Upper lobe of left lung (tissue), 6 donors: ENCODE data around the gene NIPBL. TPM values are rescaled to one million over a fixed set of nuclear protein-coding genes. Genes with fewer than 3 reads are reported as not detected.

ENCODE experiments used
- ATAC-seq, 2 donors: fragments of 200-7000 bp; cut with Tn5 transposase; one replicate each; pipeline ENCODE4 v1.9.1; 2022; ENCODE audit warnings: mild to moderate bottlenecking in 2 of 2, moderate library complexity in 2 of 2; ENCODE audit not compliant: low FRiP score in 2 of 2
- DNase-seq, 2 donors: peaks; one replicate each; pipeline ENCODE4 v3.0.0-alpha.2; 2019 to 2020
- H3K27ac ChIP-seq, 4 donors: fragments of 200-600 bp; sonication (generic); one replicate each; pipeline ENCODE4 v1.5.1; 2016 to 2019
- H3K27me3 ChIP-seq, 4 donors: fragments of 200-600 bp; sonication (generic); one replicate each; pipeline ENCODE4 v1.5.1; 2017 to 2019
- H3K36me3 ChIP-seq, 4 donors: fragments of 200-600 bp; sonication (generic); one replicate each; pipeline ENCODE4 v1.5.1; 2016 to 2019
- H3K4me1 ChIP-seq, 4 donors: fragments of 200-600 bp; sonication (generic); one replicate each; pipeline ENCODE4 v1.5.1; 2018 to 2019
- H3K4me3 ChIP-seq, 4 donors: fragments of 200-600 bp; sonication (generic); one replicate each; pipeline ENCODE4 v1.5.1; 2017 to 2019; ENCODE audit warnings: mild to moderate bottlenecking in 2 of 4, moderate library complexity in 1 of 4
- H3K9me3 ChIP-seq, 4 donors: fragments of 200-600 bp; sonication (generic); one replicate each; pipeline ENCODE4 v1.5.1; 2018 to 2019
- EP300 ChIP-seq, 4 donors: sonication (generic); formaldehyde crosslinking; IDR thresholded peaks; one replicate each; pipeline ENCODE4 v1.5.1; 2017; ENCODE audit warnings: antibody characterized with exemption in 4 of 4, control low read depth in 2 of 4
- POLR2A ChIP-seq, 4 donors: fragments of 450-650 bp; IDR thresholded peaks; one replicate each; pipeline ENCODE4 v1.5.1; 2016 to 2017; ENCODE audit warnings: antibody characterized with exemption in 4 of 4, mild to moderate bottlenecking in 2 of 4
- POLR2AphosphoS5 ChIP-seq, 2 donors: sonication (generic); formaldehyde crosslinking; IDR thresholded peaks; one replicate each; pipeline ENCODE4 v1.5.1; 2017; ENCODE audit warnings: antibody characterized with exemption in 2 of 2
- WGBS, 2 donors: methylation state at CpG; one replicate each; pipeline ENCODE4 v1.1.5; 2017 to 2018; 5-methylcytosine and 5-hydroxymethylcytosine counted together
- total RNA-seq, 6 donors: library from RNA; depleted of rRNA in 4 of 6; stranded (reverse); fragments of >200 nt in 4 of 6; gene quantifications; one replicate each; pipeline versions ENCODE4 v1.1.0 to v1.2.1, GENCODE V29; 2016 to 2021
- TF ChIP-seq, protein P1 (sequence below), 6 experiments: fragments of 450-650 bp in 4 of 6; fragments of 200-600 bp in 2 of 6; sonication (generic) in 2 of 6; IDR thresholded peaks; one replicate each; pipeline ENCODE4 v1.5.1; 2016 to 2019; ENCODE audit warnings: antibody characterized with exemption in 6 of 6
- donor health status: DM: no; HTN: no; CAD: no; lungs with moderate emphysema.
- donor health status: DM: no; HTN: yes; CAD: no; lungs with severe emphysema.

Gene NIPBL
- total RNA-seq, 6 donors from 2014 or later, result 39.2 to 75.2 (median 55.3) TPM

DNA sequence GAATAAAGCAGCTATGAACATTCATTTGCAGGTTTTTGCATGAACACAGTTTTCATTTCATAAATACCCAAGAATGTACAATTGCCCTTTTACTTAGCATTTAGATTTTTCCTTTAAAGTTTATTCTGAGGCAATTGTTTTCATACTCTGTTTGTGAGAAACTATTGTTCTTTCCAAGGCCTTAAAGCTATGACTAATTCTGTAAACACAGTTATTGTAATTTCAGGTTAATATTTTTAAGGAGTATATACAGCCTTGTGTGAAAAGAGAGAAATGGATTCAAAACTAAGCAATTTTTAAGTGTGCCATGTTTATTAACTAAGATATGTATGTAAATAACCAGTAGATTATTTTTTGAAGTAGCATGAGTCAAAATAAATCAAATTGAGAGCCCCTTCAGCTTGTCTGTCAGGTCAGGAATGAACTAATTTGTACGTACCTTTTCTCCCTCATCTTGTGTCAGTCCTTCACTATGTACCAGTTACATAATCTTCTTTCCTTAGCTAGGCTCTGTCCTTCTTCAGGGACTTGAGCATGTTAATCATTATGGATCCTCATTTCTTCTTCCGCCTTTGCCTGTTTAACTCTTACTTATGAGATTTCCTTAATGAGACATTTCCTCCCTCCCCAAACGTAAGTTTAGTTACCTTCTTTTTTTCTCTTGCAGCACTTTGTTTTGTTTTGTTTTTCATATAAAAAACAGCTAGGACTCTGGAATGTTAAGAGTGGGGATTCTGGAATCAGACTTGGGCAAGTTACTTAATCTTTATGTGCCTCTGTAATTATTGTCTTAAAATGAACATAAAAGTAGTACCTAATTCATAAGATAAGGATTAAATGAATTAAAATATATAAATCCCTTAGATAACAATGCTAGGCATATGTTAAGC, 63.6 kb downstream of the NIPBL start:
- no peaks in the 10 kb centered on the region for H3K36me3 ChIP-seq
- TF ChIP-seq POLR2A (IDR thresholded peaks at IDR 0.05) (no peak), EP300 (IDR thresholded peaks at IDR 0.05) (no peak), POLR2AphosphoS5 (IDR thresholded peaks at IDR 0.05) (no peak)
- TF ChIP-seq, protein P1, sequence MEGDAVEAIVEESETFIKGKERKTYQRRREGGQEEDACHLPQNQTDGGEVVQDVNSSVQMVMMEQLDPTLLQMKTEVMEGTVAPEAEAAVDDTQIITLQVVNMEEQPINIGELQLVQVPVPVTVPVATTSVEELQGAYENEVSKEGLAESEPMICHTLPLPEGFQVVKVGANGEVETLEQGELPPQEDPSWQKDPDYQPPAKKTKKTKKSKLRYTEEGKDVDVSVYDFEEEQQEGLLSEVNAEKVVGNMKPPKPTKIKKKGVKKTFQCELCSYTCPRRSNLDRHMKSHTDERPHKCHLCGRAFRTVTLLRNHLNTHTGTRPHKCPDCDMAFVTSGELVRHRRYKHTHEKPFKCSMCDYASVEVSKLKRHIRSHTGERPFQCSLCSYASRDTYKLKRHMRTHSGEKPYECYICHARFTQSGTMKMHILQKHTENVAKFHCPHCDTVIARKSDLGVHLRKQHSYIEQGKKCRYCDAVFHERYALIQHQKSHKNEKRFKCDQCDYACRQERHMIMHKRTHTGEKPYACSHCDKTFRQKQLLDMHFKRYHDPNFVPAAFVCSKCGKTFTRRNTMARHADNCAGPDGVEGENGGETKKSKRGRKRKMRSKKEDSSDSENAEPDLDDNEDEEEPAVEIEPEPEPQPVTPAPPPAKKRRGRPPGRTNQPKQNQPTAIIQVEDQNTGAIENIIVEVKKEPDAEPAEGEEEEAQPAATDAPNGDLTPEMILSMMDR (IDR thresholded peaks at IDR 0.05), result no peak
- H3K4me1 ChIP-seq, result peaks cover 8 to 17% (median 9%) of the 10 kb centered on the region in 4 donors
- peak overlapping the region in 1 of 4 donors; percentile 12 for H3K27ac ChIP-seq
- no peaks in the 10 kb centered on the region for H3K9me3 ChIP-seq
- no peak overlapping the region for H3K4me3 ChIP-seq
- WGBS, 2 donors, result 27 to 35% methylated on average over 3 of the region's 3 CpGs
- no peaks in the 10 kb centered on the region for H3K27me3 ChIP-seq
- DNase-seq, result no peak
- peak; percentile 46 to 68 for ATAC-seq

DNA sequence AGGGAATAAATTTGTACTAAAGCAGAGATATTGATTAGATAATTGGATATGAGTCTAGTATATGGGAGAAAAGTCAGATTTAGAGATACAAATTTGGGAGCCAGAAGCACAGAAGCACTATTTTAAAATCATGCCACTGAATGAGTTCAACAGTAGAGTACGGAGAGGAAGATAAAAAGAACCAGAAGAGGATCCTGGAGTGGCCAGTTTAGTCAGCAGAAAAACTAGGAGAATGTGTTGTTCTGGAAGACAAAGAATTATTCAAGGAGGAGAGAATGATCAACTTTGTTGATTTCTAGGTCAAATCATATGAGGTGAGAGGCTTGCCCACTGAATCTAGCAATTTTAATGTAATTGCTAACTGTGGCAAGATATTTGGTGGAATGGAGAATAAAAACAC, 67.0 kb downstream of the NIPBL start:
- H3K27ac ChIP-seq, result no peak overlapping the region
- no peaks in the 10 kb centered on the region for H3K9me3 ChIP-seq
- TF ChIP-seq, protein P1 (IDR thresholded peaks at IDR 0.05), result no peak
- TF ChIP-seq EP300 (IDR thresholded peaks at IDR 0.05), result no peak
- TF ChIP-seq POLR2AphosphoS5 (IDR thresholded peaks at IDR 0.05), result no peak
- TF ChIP-seq POLR2A (IDR thresholded peaks at IDR 0.05), result no peak
- DNase-seq, result no peak
- H3K36me3 ChIP-seq, result no peaks in the 10 kb centered on the region
- H3K27me3 ChIP-seq, result no peaks in the 10 kb centered on the region
- no peak for ATAC-seq
- WGBS, 2 donors, result 78 to 91% methylated on average over 1 of the region's 1 CpG
- H3K4me3 ChIP-seq, result no peak overlapping the region
- peaks cover 19 to 28% (median 24%) of the 10 kb centered on the region in 4 donors for H3K4me1 ChIP-seq

DNA sequence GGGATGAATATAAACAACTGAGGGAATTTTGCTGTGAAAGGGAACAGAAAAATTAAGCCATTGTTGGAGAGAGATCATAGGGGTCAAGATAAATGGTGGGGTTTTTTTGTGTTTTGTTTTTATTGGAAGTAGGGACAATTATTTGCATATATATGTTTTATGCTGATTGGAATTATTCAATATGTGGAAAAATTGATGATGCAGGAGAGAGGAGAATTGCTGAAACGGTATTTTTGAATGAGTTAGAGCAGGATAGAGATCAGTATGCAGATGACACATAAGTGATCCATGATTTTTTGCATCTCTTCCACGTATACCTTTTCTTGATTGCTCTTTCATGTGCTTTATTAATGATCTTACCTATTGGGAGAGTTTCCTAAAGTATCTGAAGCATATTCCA, 67.5 kb downstream of the NIPBL start:
- no peak for DNase-seq
- Histone ChIP-seq H3K36me3 (no peaks in the 10 kb centered on the region), H3K27ac (no peak overlapping the region), H3K4me1 (peaks cover 19 to 29% (median 26%) of the 10 kb centered on the region in 4 donors), H3K9me3 (no peaks in the 10 kb centered on the region), H3K4me3 (no peak overlapping the region), H3K27me3 (no peaks in the 10 kb centered on the region)
- 73 to 86% methylated on average over 2 of the region's 2 CpGs for WGBS, 2 donors
- TF ChIP-seq, protein P1 (IDR thresholded peaks at IDR 0.05), result no peak
- TF ChIP-seq POLR2AphosphoS5 (IDR thresholded peaks at IDR 0.05), result no peak
- TF ChIP-seq POLR2A (IDR thresholded peaks at IDR 0.05), result no peak
- TF ChIP-seq EP300 (IDR thresholded peaks at IDR 0.05), result no peak
- ATAC-seq, result no peak

DNA sequence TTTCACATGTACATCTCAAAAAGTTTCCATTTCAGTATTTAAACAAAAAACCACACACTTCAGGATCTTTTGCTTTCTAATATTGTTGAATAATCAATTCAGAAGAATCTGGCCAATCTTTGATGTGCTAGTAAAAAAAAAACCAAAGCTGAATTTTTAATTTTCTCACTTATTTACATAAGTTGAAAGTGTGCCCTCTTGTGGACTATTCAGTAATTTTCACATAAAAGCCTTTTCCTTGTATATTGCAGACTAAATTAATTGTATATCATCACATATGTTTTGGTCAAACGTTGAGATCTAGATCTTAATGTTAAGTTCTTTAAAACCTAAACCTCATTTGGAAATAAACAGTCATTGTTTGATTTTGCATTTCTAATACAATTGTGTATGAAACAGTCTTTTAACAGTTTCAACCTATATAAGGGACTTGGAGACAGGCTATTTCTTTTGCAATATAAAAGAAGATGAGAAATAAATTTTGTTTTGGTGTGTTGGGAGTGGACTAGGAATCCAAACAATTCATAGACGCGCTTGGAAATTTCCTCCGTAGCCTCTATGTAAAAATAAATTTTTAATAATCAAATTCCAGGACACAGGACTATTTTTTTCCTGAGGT, 68.1 kb downstream of the NIPBL start:
- no peaks in the 10 kb centered on the region for H3K9me3 ChIP-seq
- no peak for DNase-seq
- H3K4me3 ChIP-seq, result no peak overlapping the region
- no peaks in the 10 kb centered on the region for H3K36me3 ChIP-seq
- H3K27me3 ChIP-seq, result no peaks in the 10 kb centered on the region
- TF ChIP-seq EP300 (IDR thresholded peaks at IDR 0.05) (no peak), POLR2A (IDR thresholded peaks at IDR 0.05) (no peak)
- TF ChIP-seq, protein P1 (IDR thresholded peaks at IDR 0.05), result peak in 5 of 6 experiments; percentile 34 to 61 (median 45)
- no peak overlapping the region for H3K27ac ChIP-seq
- H3K4me1 ChIP-seq, result peaks cover 19 to 34% (median 26%) of the 10 kb centered on the region in 4 donors
- peak in 1 of 2 donors; percentile 41 for ATAC-seq
- 71% methylated on average over 4 of the region's 4 CpGs for WGBS, 2 donors
